NT2/D1 (cell line): ENCODE data around the gene ADGRD1.

ENCODE experiments used
- SUZ12 ChIP-seq: IDR thresholded peaks from 2 replicates; pipeline ENCODE4 v1.6.1; 2011; ENCODE audit not compliant: insufficient read length, insufficient read depth; ENCODE audit errors: extremely low read depth
- YY1 ChIP-seq: IDR thresholded peaks from 2 replicates; pipeline ENCODE4 v1.6.1; 2011; ENCODE audit not compliant: insufficient read length, insufficient read depth
- ZNF274 ChIP-seq: IDR thresholded peaks from 2 replicates; pipeline ENCODE4 v1.6.1; 2011; ENCODE audit warnings: mild to moderate bottlenecking, low read depth, low read length

DNA sequence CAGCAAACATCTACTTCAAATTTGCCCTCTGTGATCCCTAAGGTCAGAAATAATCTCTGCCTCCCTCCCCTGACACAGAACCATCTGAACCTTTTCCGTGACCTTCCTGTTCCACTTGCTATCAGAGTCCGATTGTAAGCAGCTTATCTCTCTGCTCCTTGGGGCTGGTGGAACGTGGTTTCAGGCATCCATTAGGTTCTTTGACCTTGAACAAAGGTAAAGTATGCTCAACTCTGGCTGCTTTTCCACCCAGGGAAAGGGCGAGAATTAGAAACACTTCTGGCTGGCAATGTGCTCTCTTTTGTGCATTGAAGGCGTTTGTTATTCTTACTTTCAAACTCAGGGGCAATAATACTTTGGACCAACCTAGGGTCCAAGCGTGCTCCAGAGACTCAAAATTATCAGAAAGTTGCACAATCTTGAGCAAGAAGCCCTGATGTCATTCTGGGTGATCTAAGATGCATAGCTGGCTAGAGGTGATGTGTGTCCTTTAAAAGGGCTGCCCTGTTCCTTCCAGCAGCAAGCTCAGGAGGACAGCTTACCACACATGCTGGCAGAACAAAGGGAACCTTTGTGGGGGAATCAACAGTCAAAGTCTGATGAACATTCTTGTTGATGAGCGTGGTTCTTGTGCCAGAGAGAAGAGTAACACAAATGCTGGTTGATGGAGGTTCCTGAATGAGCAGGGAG is 29.8 kb downstream of the ADGRD1 start:
- no peak for TF ChIP-seq YY1
- no peak for TF ChIP-seq ZNF274
- TF ChIP-seq SUZ12: no peak
